DOHH2 (cell line): ENCODE results near the gene ETS2.

Experiments used
- H3F3A ChIP-seq: fragments of 200-600 bp; sonication (generic), shearing (Covaris generic); 2 replicates; pipeline ENCODE4 v1.6.0; 2016; ENCODE audit warnings: antibody characterized with exemption, mild to moderate bottlenecking; ENCODE audit not compliant: control insufficient read depth, insufficient read depth
- H3K27ac ChIP-seq: fragments of 200-600 bp; sonication (generic); 2 replicates; pipeline ENCODE4 v1.5.1; 2014; ENCODE audit warnings: low read depth, mild to moderate bottlenecking, low read length, moderate library complexity
- H3K27me3 ChIP-seq: fragments of 200-600 bp; sonication (generic); 2 replicates; pipeline ENCODE4 v1.6.1; 2014; ENCODE audit warnings: mild to moderate bottlenecking, low read length, mixed read lengths; ENCODE audit not compliant: control insufficient read depth
- H3K36me3 ChIP-seq: fragments of 200-600 bp; sonication (generic); 2 replicates; pipeline ENCODE4 v1.6.1; 2014; ENCODE audit warnings: mild to moderate bottlenecking, low read length, moderate library complexity, mixed read lengths; ENCODE audit not compliant: control insufficient read depth
- H3K4me1 ChIP-seq: fragments of 200-600 bp; sonication (generic); 2 replicates; pipeline ENCODE4 v1.6.1; 2014; ENCODE audit warnings: mild to moderate bottlenecking, low read length, mixed read lengths; ENCODE audit not compliant: control insufficient read depth
- H3K4me2 ChIP-seq: fragments of 200-600 bp; sonication (generic); 2 replicates; pipeline ENCODE4 v1.6.0; 2014; ENCODE audit warnings: mild to moderate bottlenecking, low read length, moderate library complexity
- H3K4me3 ChIP-seq: fragments of 200-600 bp; sonication (generic); 2 replicates; pipeline ENCODE4 v1.5.1; 2014; ENCODE audit warnings: mild to moderate bottlenecking, low read length, mixed read lengths
- H3K79me2 ChIP-seq: fragments of 200-600 bp; sonication (generic); 2 replicates; pipeline ENCODE4 v1.6.1; 2014; ENCODE audit warnings: mild to moderate bottlenecking, low read length, mixed read lengths; ENCODE audit not compliant: control insufficient read depth
- H3K9me2 ChIP-seq: fragments of 200-600 bp; sonication (generic); replicated peaks from 2 replicates; pipeline ENCODE4 v1.6.1; 2014; ENCODE audit warnings: mild to moderate bottlenecking, low read length, mixed read lengths; ENCODE audit not compliant: control insufficient read depth
- H3K9me3 ChIP-seq: fragments of 200-600 bp; sonication (generic); 2 replicates; pipeline ENCODE4 v1.6.1; 2014; ENCODE audit warnings: antibody characterized with exemption, low read length, mixed read lengths; ENCODE audit not compliant: control insufficient read depth, insufficient read depth
- H4K20me1 ChIP-seq: fragments of 200-600 bp; sonication (generic); 2 replicates; pipeline ENCODE4 v1.6.0; 2014; ENCODE audit warnings: low read depth, mild to moderate bottlenecking, antibody characterized with exemption, low read length, moderate library complexity; ENCODE audit not compliant: control insufficient read depth, insufficient read depth
- EZH2phosphoT487 ChIP-seq: fragments of 200-600 bp; sonication (generic); IDR thresholded peaks from 2 replicates; pipeline ENCODE4 v1.6.1; 2017; ENCODE audit warnings: borderline replicate concordance, mild to moderate bottlenecking, antibody characterized with exemption, low read length, moderate library complexity, mixed read lengths
- TF ChIP-seq, protein P1 (sequence below): fragments of 200-600 bp; sonication (generic); IDR thresholded peaks from one replicate; pipeline ENCODE4 v1.5.1; 2014; ENCODE audit warnings: antibody characterized with exemption, mild to moderate bottlenecking, low read depth, low read length; ENCODE audit not compliant: poor library complexity, severe bottlenecking

ETS2 gene

DNA sequence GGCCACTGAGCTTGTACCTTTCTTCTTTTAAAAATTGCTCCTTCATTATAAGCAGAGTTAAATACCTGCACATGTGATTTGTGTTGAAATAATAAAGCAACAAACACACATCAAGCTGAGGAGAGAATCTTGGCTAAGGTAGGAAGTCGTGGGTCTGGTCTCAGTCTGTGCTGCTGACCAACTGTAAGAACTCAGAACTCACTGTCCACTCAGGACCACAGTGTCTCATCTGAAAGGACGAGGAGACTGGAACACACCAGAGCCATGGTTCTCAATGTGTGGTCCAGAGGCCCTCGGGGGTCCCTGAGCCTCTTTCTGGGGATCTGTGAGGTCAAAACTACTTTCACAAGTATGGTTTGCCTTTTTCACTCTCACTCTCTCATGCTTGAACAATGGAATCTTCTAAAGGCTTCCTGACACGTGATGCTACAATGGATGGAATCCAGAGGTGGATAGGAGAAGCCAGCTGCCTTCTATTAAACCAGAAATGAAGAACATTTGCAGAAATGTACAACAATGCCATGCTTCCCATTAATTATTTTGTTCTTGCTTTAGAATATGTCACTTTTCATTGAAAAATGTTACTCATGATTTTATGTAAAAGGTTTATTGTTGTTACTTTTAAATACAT is 17.3 kb upstream of the ETS2 start:
- Histone ChIP-seq H4K20me1 (no peaks in the 10 kb centered on the region), H3K4me3 (no peak overlapping the region), H3K27ac (no peak overlapping the region), H3K9me3 (no peaks in the 10 kb centered on the region), H3K9me2 (no peaks in the 10 kb centered on the region), H3K4me1 (peaks cover 30% of the 10 kb centered on the region), H3K36me3 (no peaks in the 10 kb centered on the region), H3K79me2 (no peaks in the 10 kb centered on the region), H3K4me2 (peak overlapping the region; percentile 46), H3K27me3 (no peaks in the 10 kb centered on the region), H3F3A (no peaks in the 10 kb centered on the region)
- TF ChIP-seq, protein P1, sequence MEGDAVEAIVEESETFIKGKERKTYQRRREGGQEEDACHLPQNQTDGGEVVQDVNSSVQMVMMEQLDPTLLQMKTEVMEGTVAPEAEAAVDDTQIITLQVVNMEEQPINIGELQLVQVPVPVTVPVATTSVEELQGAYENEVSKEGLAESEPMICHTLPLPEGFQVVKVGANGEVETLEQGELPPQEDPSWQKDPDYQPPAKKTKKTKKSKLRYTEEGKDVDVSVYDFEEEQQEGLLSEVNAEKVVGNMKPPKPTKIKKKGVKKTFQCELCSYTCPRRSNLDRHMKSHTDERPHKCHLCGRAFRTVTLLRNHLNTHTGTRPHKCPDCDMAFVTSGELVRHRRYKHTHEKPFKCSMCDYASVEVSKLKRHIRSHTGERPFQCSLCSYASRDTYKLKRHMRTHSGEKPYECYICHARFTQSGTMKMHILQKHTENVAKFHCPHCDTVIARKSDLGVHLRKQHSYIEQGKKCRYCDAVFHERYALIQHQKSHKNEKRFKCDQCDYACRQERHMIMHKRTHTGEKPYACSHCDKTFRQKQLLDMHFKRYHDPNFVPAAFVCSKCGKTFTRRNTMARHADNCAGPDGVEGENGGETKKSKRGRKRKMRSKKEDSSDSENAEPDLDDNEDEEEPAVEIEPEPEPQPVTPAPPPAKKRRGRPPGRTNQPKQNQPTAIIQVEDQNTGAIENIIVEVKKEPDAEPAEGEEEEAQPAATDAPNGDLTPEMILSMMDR = no peak
- no peak for TF ChIP-seq EZH2phosphoT487

DNA sequence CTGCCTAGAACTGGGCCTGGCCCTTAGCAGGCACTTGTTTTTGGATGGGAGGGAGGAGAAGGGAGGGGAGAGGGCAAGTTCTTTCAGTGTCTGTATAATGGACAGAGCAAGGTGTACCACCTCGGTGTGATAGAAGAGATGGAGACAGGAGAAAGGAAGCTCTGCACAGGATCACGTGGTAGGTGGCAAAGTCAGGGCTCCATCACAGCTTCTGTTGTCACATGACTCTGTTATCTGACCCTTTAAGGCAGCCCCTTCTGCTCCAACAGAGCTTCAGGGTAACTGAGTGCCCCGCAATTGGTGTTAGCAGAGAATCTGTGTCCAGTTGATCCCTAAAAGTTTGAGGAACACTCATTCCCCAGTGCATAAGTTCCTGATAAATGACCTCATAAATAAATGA is 16.5 kb upstream of the ETS2 start:
- Histone ChIP-seq H3K4me2 (no peak overlapping the region), H3K27ac (no peak overlapping the region), H3K4me1 (peaks cover 30% of the 10 kb centered on the region)

DNA sequence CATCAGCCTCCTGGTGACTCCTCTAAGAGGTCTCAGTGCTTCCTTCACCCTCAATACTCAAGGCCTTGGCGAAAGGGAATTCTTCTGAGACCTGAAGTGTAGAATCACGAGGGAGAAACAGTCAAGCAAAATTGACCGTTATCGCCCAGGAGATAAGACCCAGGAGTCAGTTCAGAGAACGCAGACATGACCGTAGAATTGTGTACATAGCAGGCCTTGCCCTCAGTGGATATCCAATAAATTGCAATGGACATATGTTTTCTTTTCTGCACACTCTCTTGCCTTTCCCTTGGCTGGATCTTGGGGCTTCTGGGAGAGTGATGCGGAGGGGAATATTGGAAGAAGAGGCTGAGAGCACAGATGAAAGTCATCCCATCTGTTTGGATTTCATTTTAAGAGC is 15.7 kb upstream of the ETS2 start:
- Histone ChIP-seq H4K20me1 (no peaks in the 10 kb centered on the region), H3K9me2 (no peaks in the 10 kb centered on the region), H3K4me3 (no peak overlapping the region), H3K79me2 (no peaks in the 10 kb centered on the region), H3K4me1 (peaks cover 30% of the 10 kb centered on the region), H3K27me3 (no peaks in the 10 kb centered on the region), H3K9me3 (no peaks in the 10 kb centered on the region), H3K36me3 (no peaks in the 10 kb centered on the region), H3F3A (no peaks in the 10 kb centered on the region), H3K4me2 (no peak overlapping the region), H3K27ac (no peak overlapping the region)
- TF ChIP-seq, protein P1 = no peak
- no peak for TF ChIP-seq EZH2phosphoT487

More for the DNA sequence above, 16.5 kb upstream of the ETS2 start:
- Histone ChIP-seq H3K36me3 (no peaks in the 10 kb centered on the region), H3K9me3 (no peaks in the 10 kb centered on the region), H3K79me2 (no peaks in the 10 kb centered on the region), H3K9me2 (no peaks in the 10 kb centered on the region), H3F3A (no peaks in the 10 kb centered on the region), H3K4me3 (no peak overlapping the region), H4K20me1 (no peaks in the 10 kb centered on the region), H3K27me3 (no peaks in the 10 kb centered on the region)
- TF ChIP-seq, protein P1 = no peak
- no peak for TF ChIP-seq EZH2phosphoT487
